Testis (tissue), 3 donors: Measurements from ENCODE around the gene ABHD12. TPM values are rescaled to one million over a fixed set of nuclear protein-coding genes. Genes with fewer than 3 reads are reported as not detected.

ENCODE experiments used
- DNase-seq: peaks from one replicate; pipeline ENCODE4 v3.0.0-alpha.2; 2019
- H3K27ac ChIP-seq, 2 donors: fragments of 200-600 bp; sonication (generic); one replicate each; pipeline ENCODE4 v1.5.1; 2019
- H3K27me3 ChIP-seq: fragments of 200-600 bp; sonication (generic); one replicate; pipeline ENCODE4 v1.5.1; 2019
- H3K36me3 ChIP-seq: fragments of 200-600 bp; sonication (generic); one replicate; pipeline ENCODE4 v1.5.1; 2017; ENCODE audit warnings: low read depth; ENCODE audit errors: missing control alignments
- H3K4me1 ChIP-seq: fragments of 200-600 bp; sonication (generic); one replicate; pipeline ENCODE4 v1.5.1; 2019
- H3K4me3 ChIP-seq, 2 donors: fragments of 200-600 bp; sonication (generic); one replicate each; pipeline ENCODE4 v1.5.1; 2017 to 2019
- H3K9me3 ChIP-seq: fragments of 200-600 bp; sonication (generic); one replicate; pipeline ENCODE4 v1.5.1; 2017
- CTCF ChIP-seq, 3 experiments: fragments of 450-650 bp in 2 of 3; fragments of 200-600 bp in 1 of 3; sonication (generic) in 1 of 3; IDR thresholded peaks; one replicate each; pipeline ENCODE4 v1.5.1; 2016 to 2019; ENCODE audit warnings: antibody characterized with exemption in 3 of 3, mild to moderate bottlenecking in 2 of 3, moderate library complexity in 1 of 3
- POLR2A ChIP-seq: fragments of 450-650 bp; IDR thresholded peaks from one replicate; pipeline ENCODE4 v1.6.1; 2017; ENCODE audit warnings: antibody characterized with exemption, mild to moderate bottlenecking, moderate library complexity
- WGBS, 2 donors: methylation state at CpG; one replicate each; pipeline ENCODE4 v1.1.5; 2018; 5-methylcytosine and 5-hydroxymethylcytosine counted together
- intact Hi-C: fragments of 100-400 bp; cut with DNase I; formaldehyde crosslinking; loops from one replicate; pipeline ENCODE4 v1.15.1; 2023; ENCODE audit warnings: low total_unique reads
- polyA plus RNA-seq: library from polyadenylated mRNA; stranded (reverse); fragments of 350-450 nt; fragmentation: Illumina TruSeq; extraction: RNeasy Lipid Tissue Mini Kit (QIAGEN cat#74804); gene quantifications from one replicate; pipeline ENCODE4 v1.2.3, GENCODE V29; 2014; ENCODE audit warnings: low read depth, low replicate concordance; ENCODE audit not compliant: insufficient read depth
- total RNA-seq, 2 donors: library from RNA; depleted of rRNA; stranded (reverse); fragments of >200 nt; gene quantifications; one replicate each; pipeline ENCODE4 v1.2.3, GENCODE V29; 2016

ABHD12 gene
- total and polyA plus RNA-seq, 3 donors from 2014 or later, result 40.8 to 51.5 (median 47.5) TPM

DNA sequence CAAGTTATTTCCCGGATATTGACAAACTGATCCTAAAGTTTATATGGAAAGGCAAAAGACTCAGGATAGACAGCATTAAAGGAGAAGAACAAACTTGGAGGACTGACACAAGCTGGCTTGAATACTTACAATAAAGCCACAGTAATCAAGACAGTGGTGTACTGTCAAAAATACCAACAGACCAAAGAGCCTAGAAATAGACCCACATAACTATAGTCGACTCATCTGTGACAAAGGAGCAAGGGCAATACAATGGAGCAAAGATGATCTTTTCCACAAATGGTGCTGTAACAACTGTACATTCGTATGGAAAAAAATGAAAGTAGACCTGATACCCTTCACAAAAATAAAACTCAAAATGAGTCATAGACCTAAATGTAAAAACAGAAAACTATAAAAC lies 46.0 kb downstream of the ABHD12 start:
- Histone ChIP-seq H3K36me3 (no peaks in the 10 kb centered on the region), H3K4me1 (no peaks in the 10 kb centered on the region), H3K4me3 (no peak overlapping the region), H3K9me3 (no peaks in the 10 kb centered on the region), H3K27me3 (no peaks in the 10 kb centered on the region), H3K27ac (no peak overlapping the region)
- WGBS, 2 donors, result 95% methylated on average over 3 of the region's 3 CpGs
- TF ChIP-seq POLR2A (no peak), CTCF (IDR thresholded peaks at IDR 0.05) (no peak)
- DNase-seq, result no peak
- intact Hi-C loops, result no loop called here

GRCh38 chr20:25341716-25342680 lies 48.6 kb downstream of the ABHD12 start:
- Histone ChIP-seq H3K36me3 (no peaks in the 10 kb centered on the region), H3K27me3 (no peaks in the 10 kb centered on the region), H3K4me3 (no peak overlapping the region), H3K4me1 (peaks cover 5% of the 10 kb centered on the region), H3K27ac (no peak overlapping the region), H3K9me3 (no peaks in the 10 kb centered on the region)
- 92% methylated on average over 9 of the region's 9 CpGs for WGBS, 2 donors
- TF ChIP-seq POLR2A (no peak), CTCF (IDR thresholded peaks at IDR 0.05) (no peak)
- intact Hi-C loops, result no loop called here
- no peak for DNase-seq

DNA sequence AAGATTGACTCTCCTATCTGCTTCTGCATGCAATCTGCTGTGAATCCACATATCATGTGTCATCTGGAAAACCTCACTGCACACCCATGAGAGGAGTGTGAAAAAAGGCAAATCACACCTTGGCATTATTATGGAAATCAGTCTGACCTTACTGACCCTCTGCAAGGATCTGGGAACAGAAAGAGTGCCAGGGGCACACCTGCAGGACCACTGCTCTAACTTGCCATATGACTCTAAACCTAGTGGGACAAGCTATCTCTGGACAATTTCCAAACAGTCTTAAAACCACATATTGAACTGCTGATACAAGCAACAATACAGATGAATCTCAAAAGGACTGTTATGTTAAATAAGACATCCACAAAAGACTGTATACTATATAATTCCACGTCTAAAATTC lies 50.3 kb downstream of the ABHD12 start:
- Histone ChIP-seq H3K36me3 (no peaks in the 10 kb centered on the region), H3K4me1 (peaks cover 5% of the 10 kb centered on the region), H3K27ac (no peak overlapping the region), H3K27me3 (no peaks in the 10 kb centered on the region), H3K9me3 (no peaks in the 10 kb centered on the region), H3K4me3 (no peak overlapping the region)
- DNase-seq, result no peak
- 71 to 88% methylated on average over 1 of the region's 1 CpG for WGBS, 2 donors
- TF ChIP-seq POLR2A (no peak), CTCF (IDR thresholded peaks at IDR 0.05) (no peak)
- intact Hi-C loops, result no loop called here

- intact Hi-C loops, result no loop called here
- Histone ChIP-seq H3K9me3 (no peaks in the 10 kb centered on the region), H3K4me1 (peaks cover 5% of the 10 kb centered on the region), H3K4me3 (no peak overlapping the region), H3K36me3 (no peaks in the 10 kb centered on the region), H3K27me3 (no peaks in the 10 kb centered on the region), H3K27ac (no peak overlapping the region)
- no peak for DNase-seq
- 88 to 89% methylated on average over 10 to 12 of the region's 12 CpGs for WGBS, 2 donors
- TF ChIP-seq CTCF (IDR thresholded peaks at IDR 0.05), result no peak
- no peak for TF ChIP-seq POLR2A
These were observed 51.0 kb downstream of the ABHD12 start for GRCh38 chr20:25339608-25340007.
